ENCODE data around the gene IL6R. TPM values are rescaled to one million over a fixed set of nuclear protein-coding genes. Genes with fewer than 3 reads are reported as not detected.
A peak's percentile ranks its signal among the peaks of the same experiment; 100 is the strongest.

Gene IL6R
- total RNA-seq, 1 experiment from 2014 or later, result 12.2 TPM

GRCh38 chr1:154448331-154448811 lies 43.2 kb downstream of the IL6R start:
- DNase-seq (ENCODE audit: low read depth, low spot score) (no peak), ATAC-seq (no peak)
- BruUV-seq (replicated peaks), result no TSS peak
- H3K27me3 ChIP-seq (ENCODE audit: control insufficient read depth, insufficient read depth, low read length), result no peaks in the 10 kb centered on the region
- H3K9me3 ChIP-seq (ENCODE audit: control insufficient read depth, insufficient read depth, low read depth, low read length), result no peaks in the 10 kb centered on the region
- ChIA-PET CTCF (interaction anchor here (0.6 kb wide), 1 partner anchor 86 kb away, joined by 4 read pairs; no protein-coding TSS in a partner anchor), POLR2A (no interaction called here)
- TF ChIP-seq CTCF (IDR thresholded peaks at IDR 0.05) (no peak), TCF7L2 (IDR thresholded peaks at IDR 0.05; ENCODE audit: low read depth, low read length) (no peak), POLR2AphosphoS5 (IDR thresholded peaks at IDR 0.05; ENCODE audit: low read depth, low read length) (no peak), SIN3A (IDR thresholded peaks at IDR 0.05; ENCODE audit: borderline replicate concordance, insufficient read depth, low read depth, low read length) (no peak)
- TF ChIP-seq, protein P1, sequence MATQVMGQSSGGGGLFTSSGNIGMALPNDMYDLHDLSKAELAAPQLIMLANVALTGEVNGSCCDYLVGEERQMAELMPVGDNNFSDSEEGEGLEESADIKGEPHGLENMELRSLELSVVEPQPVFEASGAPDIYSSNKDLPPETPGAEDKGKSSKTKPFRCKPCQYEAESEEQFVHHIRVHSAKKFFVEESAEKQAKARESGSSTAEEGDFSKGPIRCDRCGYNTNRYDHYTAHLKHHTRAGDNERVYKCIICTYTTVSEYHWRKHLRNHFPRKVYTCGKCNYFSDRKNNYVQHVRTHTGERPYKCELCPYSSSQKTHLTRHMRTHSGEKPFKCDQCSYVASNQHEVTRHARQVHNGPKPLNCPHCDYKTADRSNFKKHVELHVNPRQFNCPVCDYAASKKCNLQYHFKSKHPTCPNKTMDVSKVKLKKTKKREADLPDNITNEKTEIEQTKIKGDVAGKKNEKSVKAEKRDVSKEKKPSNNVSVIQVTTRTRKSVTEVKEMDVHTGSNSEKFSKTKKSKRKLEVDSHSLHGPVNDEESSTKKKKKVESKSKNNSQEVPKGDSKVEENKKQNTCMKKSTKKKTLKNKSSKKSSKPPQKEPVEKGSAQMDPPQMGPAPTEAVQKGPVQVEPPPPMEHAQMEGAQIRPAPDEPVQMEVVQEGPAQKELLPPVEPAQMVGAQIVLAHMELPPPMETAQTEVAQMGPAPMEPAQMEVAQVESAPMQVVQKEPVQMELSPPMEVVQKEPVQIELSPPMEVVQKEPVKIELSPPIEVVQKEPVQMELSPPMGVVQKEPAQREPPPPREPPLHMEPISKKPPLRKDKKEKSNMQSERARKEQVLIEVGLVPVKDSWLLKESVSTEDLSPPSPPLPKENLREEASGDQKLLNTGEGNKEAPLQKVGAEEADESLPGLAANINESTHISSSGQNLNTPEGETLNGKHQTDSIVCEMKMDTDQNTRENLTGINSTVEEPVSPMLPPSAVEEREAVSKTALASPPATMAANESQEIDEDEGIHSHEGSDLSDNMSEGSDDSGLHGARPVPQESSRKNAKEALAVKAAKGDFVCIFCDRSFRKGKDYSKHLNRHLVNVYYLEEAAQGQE (IDR thresholded peaks at IDR 0.05; ENCODE audit: insufficient read depth in 1 of 2, low read depth in 2 of 2, low read length in 1 of 2), result no peak
- no peak overlapping the region for H3K27ac ChIP-seq (ENCODE audit: low read length)
- no peaks in the 10 kb centered on the region for H3K4me1 ChIP-seq (ENCODE audit: control insufficient read depth, insufficient read depth, low read length)
- in situ Hi-C loops (cut with HindIII; ENCODE audit: low pct_unique_long_range_greater_than_20kb, low sequenced_read_pairs), result no loop called here
- H3K4me3 ChIP-seq (ENCODE audit: low read depth in 2 of 2, low read length in 2 of 2), result no peak overlapping the region
- H3K36me3 ChIP-seq (ENCODE audit: control insufficient read depth, insufficient read depth, low read length), result no peaks in the 10 kb centered on the region
- intact Hi-C loops (cut with micrococcal nuclease; ENCODE audit: unreplicated experiment), result no loop called here

DNA sequence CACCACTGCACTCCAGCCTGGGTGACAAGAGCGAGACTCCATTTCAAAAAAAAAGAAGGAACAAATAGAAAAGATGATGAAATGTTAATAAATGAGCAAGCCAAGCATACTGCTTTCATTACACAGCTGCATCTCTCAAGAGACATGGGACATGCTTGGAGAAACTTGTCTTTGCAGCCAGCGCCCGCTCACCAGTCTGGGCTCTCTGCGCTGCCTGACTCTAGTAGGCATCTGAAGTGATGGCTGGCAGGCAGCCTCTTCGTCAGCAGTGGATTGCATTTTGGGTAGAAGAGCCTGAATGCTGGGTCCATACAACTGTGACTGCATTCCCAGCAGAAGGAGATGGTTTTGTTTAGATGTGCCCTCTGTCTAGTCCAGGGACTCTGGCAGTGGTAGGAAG lies 48.0 kb downstream of the IL6R start:
- H3K4me1 ChIP-seq (ENCODE audit: control insufficient read depth, insufficient read depth, low read length), result no peaks in the 10 kb centered on the region
- TF ChIP-seq POLR2AphosphoS5 (IDR thresholded peaks at IDR 0.05; ENCODE audit: low read depth, low read length) (no peak), CTCF (IDR thresholded peaks at IDR 0.05) (no peak), SIN3A (IDR thresholded peaks at IDR 0.05; ENCODE audit: borderline replicate concordance, insufficient read depth, low read depth, low read length) (no peak), TCF7L2 (IDR thresholded peaks at IDR 0.05; ENCODE audit: low read depth, low read length) (no peak)
- TF ChIP-seq, protein P1 (IDR thresholded peaks at IDR 0.05; ENCODE audit: insufficient read depth in 1 of 2, low read depth in 2 of 2, low read length in 1 of 2), result no peak
- H3K36me3 ChIP-seq (ENCODE audit: control insufficient read depth, insufficient read depth, low read length), result no peaks in the 10 kb centered on the region
- CTCF ChIA-PET, result no interaction called here
- H3K4me3 ChIP-seq (ENCODE audit: low read depth in 2 of 2, low read length in 2 of 2), result no peak overlapping the region
- no peak overlapping the region for H3K27ac ChIP-seq (ENCODE audit: low read length)
- ATAC-seq (no peak), DNase-seq (ENCODE audit: low read depth, low spot score) (no peak)
- BruUV-seq (replicated peaks), result TSS peak; percentile 48
- no peaks in the 10 kb centered on the region for H3K27me3 ChIP-seq (ENCODE audit: control insufficient read depth, insufficient read depth, low read length)
- POLR2A ChIA-PET, result no interaction called here
- intact Hi-C loops (cut with micrococcal nuclease; ENCODE audit: unreplicated experiment), result no loop called here
- in situ Hi-C loops (cut with HindIII; ENCODE audit: low pct_unique_long_range_greater_than_20kb, low sequenced_read_pairs), result no loop called here
- H3K9me3 ChIP-seq (ENCODE audit: control insufficient read depth, insufficient read depth, low read depth, low read length), result no peaks in the 10 kb centered on the region

All from Panc1 (cell line).